Measurements from ENCODE around the gene CDC37.
"Not testable (repeated sequence)": the region's sequence is repeated elsewhere in the genome, so short reads cannot be mapped to it uniquely, and the experiment has no call there.

CDC37 gene

GRCh38 chr19:10412257-10412977 is 9.1 kb upstream of the CDC37 start:
- no peak for TF ChIP-seq ESRRG (CRISPR knock-in tag; IDR thresholded peaks at IDR 0.05)
- TF ChIP-seq RARB (CRISPR knock-in tag; IDR thresholded peaks at IDR 0.05), result no peak
- TF ChIP-seq ZNF565 (CRISPR knock-in tag; conservative IDR thresholded peaks at IDR 0.05; ENCODE audit: low read depth), result no peak
- no peak for TF ChIP-seq GLIS3 (CRISPR knock-in tag; IDR thresholded peaks at IDR 0.05)
- TF ChIP-seq TOX (CRISPR knock-in tag; IDR thresholded peaks at IDR 0.05; ENCODE audit: borderline replicate concordance), result no peak
- no peak for TF ChIP-seq ZNF8 (CRISPR knock-in tag; IDR thresholded peaks at IDR 0.05)
- no peak for TF ChIP-seq BACH2 (CRISPR knock-in tag; IDR thresholded peaks at IDR 0.05; ENCODE audit: borderline replicate concordance)
- TF ChIP-seq ISL1 (CRISPR knock-in tag; IDR thresholded peaks at IDR 0.05), result no peak
- TF ChIP-seq CSRNP3 (CRISPR knock-in tag; IDR thresholded peaks at IDR 0.05), result no peak
- no peak for TF ChIP-seq ARNTL (CRISPR knock-in tag; IDR thresholded peaks at IDR 0.05; ENCODE audit: borderline replicate concordance, low read depth)
- TF ChIP-seq OSR1 (CRISPR knock-in tag; IDR thresholded peaks at IDR 0.05), result no peak
- no peak for TF ChIP-seq PATZ1 (CRISPR knock-in tag; IDR thresholded peaks at IDR 0.05; ENCODE audit: borderline replicate concordance)
- TF ChIP-seq SNAI2 (CRISPR knock-in tag; IDR thresholded peaks at IDR 0.05), result no peak
- no peak for TF ChIP-seq CSDC2 (CRISPR knock-in tag; IDR thresholded peaks at IDR 0.05)
- TF ChIP-seq ZNF70 (CRISPR knock-in tag; IDR thresholded peaks at IDR 0.05), result no peak
- TF ChIP-seq ZC3H10 (CRISPR knock-in tag; IDR thresholded peaks at IDR 0.05), result no peak
- TF ChIP-seq ZFP3 (CRISPR knock-in tag; IDR thresholded peaks at IDR 0.05), result no peak
- no peak for TF ChIP-seq CREB5 (CRISPR knock-in tag; IDR thresholded peaks at IDR 0.05; ENCODE audit: low read depth)
- no peak for TF ChIP-seq PPARA (CRISPR knock-in tag; IDR thresholded peaks at IDR 0.05; ENCODE audit: borderline replicate concordance)
- no peak for TF ChIP-seq TSHZ2 (CRISPR knock-in tag; IDR thresholded peaks at IDR 0.05)
- no peak for ATAC-seq

GRCh38 chr19:10411224-10411623 is 7.9 kb upstream of the CDC37 start:
- not testable (repeated sequence) for ATAC-seq

GRCh38 chr19:10408511-10409283 is 5.4 kb upstream of the CDC37 start:
- ATAC-seq, result no peak
- no peak for TF ChIP-seq ESRRG (CRISPR knock-in tag; IDR thresholded peaks at IDR 0.05)
- TF ChIP-seq PATZ1 (CRISPR knock-in tag; IDR thresholded peaks at IDR 0.05; ENCODE audit: borderline replicate concordance), result no peak
- no peak for TF ChIP-seq SNAI2 (CRISPR knock-in tag; IDR thresholded peaks at IDR 0.05)
- TF ChIP-seq POU6F1 (CRISPR knock-in tag; IDR thresholded peaks at IDR 0.05; ENCODE audit: borderline replicate concordance, low read depth), result no peak
- no peak for TF ChIP-seq PPARA (CRISPR knock-in tag; IDR thresholded peaks at IDR 0.05; ENCODE audit: borderline replicate concordance)
- no peak for TF ChIP-seq CREB5 (CRISPR knock-in tag; IDR thresholded peaks at IDR 0.05; ENCODE audit: low read depth)
- no peak for TF ChIP-seq OSR1 (CRISPR knock-in tag; IDR thresholded peaks at IDR 0.05)
- TF ChIP-seq RARB (CRISPR knock-in tag; IDR thresholded peaks at IDR 0.05), result no peak
